Spleen (tissue), 11 donors: ENCODE data around the gene CASP8. TPM values are rescaled to one million over a fixed set of nuclear protein-coding genes. Genes with fewer than 3 reads are reported as not detected.
A peak's percentile ranks its signal among the peaks of the same experiment; 100 is the strongest.

Experiments used
- DNase-seq: peaks from one replicate; pipeline ENCODE4 v3.0.0-alpha.2; 2020
- H3K27ac ChIP-seq, 8 donors: fragments of 200-600 bp; sonication (generic) in 7 of 8; 1 replicate in 4 of 8; 2 replicates in 4 of 8; pipeline versions ENCODE4 v1.5.0 to v1.8.0; 2016 to 2021; ENCODE audit warnings: inconsistent platforms in 4 of 8, mild to moderate bottlenecking in 4 of 8, moderate library complexity in 1 of 8
- H3K27me3 ChIP-seq, 7 donors: fragments of 200-600 bp; sonication (generic) in 6 of 7; replicated peaks in 1 of 7; 1 replicate in 4 of 7; 2 replicates in 3 of 7; pipeline versions ENCODE4 v1.5.0 to v1.8.0; 2016 to 2021; ENCODE audit warnings: inconsistent platforms in 3 of 7, mild to moderate bottlenecking in 1 of 7
- H3K36me3 ChIP-seq, 6 donors: fragments of 200-600 bp; sonication (generic) in 5 of 6; 1 replicate in 4 of 6; 2 replicates in 2 of 6; pipeline versions ENCODE4 v1.5.0 to v1.8.0; 2016 to 2021; ENCODE audit warnings: inconsistent platforms in 2 of 6
- H3K4me1 ChIP-seq, 6 donors: fragments of 200-600 bp; sonication (generic) in 5 of 6; 1 replicate in 3 of 6; 2 replicates in 3 of 6; pipeline versions ENCODE4 v1.5.0 to v1.8.0; 2016 to 2021; ENCODE audit warnings: inconsistent platforms in 3 of 6
- H3K4me3 ChIP-seq, 8 donors: fragments of 200-600 bp; sonication (generic) in 7 of 8; 1 replicate in 4 of 8; 2 replicates in 4 of 8; pipeline versions ENCODE4 v1.5.0 to v1.8.0; 2016 to 2021; ENCODE audit warnings: inconsistent platforms in 4 of 8, mild to moderate bottlenecking in 4 of 8, moderate library complexity in 2 of 8
- H3K9me3 ChIP-seq, 8 donors: fragments of 200-600 bp; sonication (generic) in 7 of 8; 1 replicate in 4 of 8; 2 replicates in 4 of 8; pipeline versions ENCODE4 v1.5.0 to v1.8.0; 2016 to 2021; ENCODE audit warnings: inconsistent platforms in 4 of 8
- CTCF ChIP-seq, 11 experiments: fragments of 200-600 bp in 7 of 11; fragments of 450-650 bp in 4 of 11; sonication (generic) in 4 of 11; IDR thresholded peaks in 8 of 11; conservative IDR thresholded peaks in 3 of 11; 1 replicate in 7 of 11; 2 replicates in 4 of 11; pipeline versions ENCODE4 v1.4.0 to v1.8.0; 2016 to 2021; ENCODE audit warnings: antibody characterized with exemption in 11 of 11, inconsistent platforms in 4 of 11, mild to moderate bottlenecking in 1 of 11
- POLR2A ChIP-seq, 3 donors: fragments of 450-650 bp; IDR thresholded peaks; one replicate each; pipeline ENCODE4 v1.5.1; 2017; ENCODE audit warnings: antibody characterized with exemption in 3 of 3, mild to moderate bottlenecking in 1 of 3
- POLR2AphosphoS5 ChIP-seq, 3 donors: sonication (generic); formaldehyde crosslinking; IDR thresholded peaks; one replicate each; pipeline ENCODE4 v1.5.1; 2017; ENCODE audit warnings: antibody characterized with exemption in 3 of 3
- WGBS, 5 donors: extraction: QIAGEN DNeasy Blood & Tissue Kit in 3 of 5; methylation state at CpG; one replicate each; pipeline versions ENCODE4 v1.1.5 to v1.1.7; 2013 to 2018; 5-methylcytosine and 5-hydroxymethylcytosine counted together
- intact Hi-C: fragments of 100-400 bp; cut with DNase I; formaldehyde crosslinking; loops from one replicate; pipeline ENCODE4 v1.15.0; 2023; ENCODE audit warnings: low total_unique reads
- polyA plus RNA-seq, 3 donors: library from polyadenylated mRNA; stranded (reverse); fragments of 200-250 nt; gene quantifications; one replicate each; pipeline ENCODE4 v1.2.1, GENCODE V29; 2013
- total RNA-seq, 7 donors: library from RNA; depleted of rRNA in 3 of 7; stranded (reverse); fragments of >200 nt in 3 of 7; fragmentation: NEBNext Ultra II Directional in 4 of 7; extraction: Animal tissue kit (Norgen Biotek cat#: 25700) in 4 of 7; gene quantifications; one replicate each; pipeline versions ENCODE4 v1.1.0 to v1.2.1, GENCODE V29; 2016 to 2021
- donor health status: healthy with polysubstance abuse.
- donor health status: DM: no; HTN: no; CAD: no; lungs with moderate emphysema.
- donor health status: DM: no; HTN: no; CAD: no.
- donor health status: Bipolar disorder and iron deficiency.
- donor health status: healthy.
- donor health status: DM: no; HTN: no; CAD: no.
- donor health status: DM: yes; HTN: yes; CAD: no.

Gene CASP8
- total and polyA plus RNA-seq, 10 donors, result 20.3 to 100 (median 78.7) TPM

GRCh38 chr2:201270293-201271001 lies 10.1 kb downstream of the CASP8 start:
- 86 to 95% (median 93%) methylated on average over 9 of the region's 9 CpGs for WGBS, 5 donors

GRCh38 chr2:201271917-201272316 lies 11.6 kb downstream of the CASP8 start:
- Histone ChIP-seq H3K4me3 (no peak overlapping the region), H3K36me3 (peaks cover 3 to 100% (median 93%) of the 10 kb centered on the region in 6 donors), H3K27me3 (no peaks in the 10 kb centered on the region), H3K4me1 (peaks cover 0 to 75% (median 35%) of the 10 kb centered on the region in 6 donors), H3K9me3 (no peaks in the 10 kb centered on the region), H3K27ac (peak overlapping the region in 2 of 8 donors; percentile 31 to 58)
- TF ChIP-seq CTCF (IDR thresholded peaks at IDR 0.05 in 8 of 11, conservative IDR thresholded peaks at IDR 0.05 in 3 of 11) (no peak), POLR2AphosphoS5 (IDR thresholded peaks at IDR 0.05) (peak in 1 of 3 donors; percentile 19)
- no peak for DNase-seq
- intact Hi-C loops, result no loop called here
- WGBS, 5 donors, result 92 to 100% (median 94%) methylated on average over 2 of the region's 2 CpGs

More at GRCh38 chr2:201270293-201271001, 10.1 kb downstream of the CASP8 start:
- H3K27me3 ChIP-seq, result no peaks in the 10 kb centered on the region
- TF ChIP-seq POLR2AphosphoS5 (IDR thresholded peaks at IDR 0.05), result peak in 1 of 3 donors; percentile 4
- no peak for TF ChIP-seq CTCF (IDR thresholded peaks at IDR 0.05 in 8 of 11, conservative IDR thresholded peaks at IDR 0.05 in 3 of 11)
- peaks cover 3 to 100% (median 85%) of the 10 kb centered on the region in 6 donors for H3K36me3 ChIP-seq
- H3K4me3 ChIP-seq, result no peak overlapping the region
- no peak for DNase-seq
- no peak overlapping the region for H3K27ac ChIP-seq
- peaks cover 0 to 90% (median 48%) of the 10 kb centered on the region in 6 donors for H3K4me1 ChIP-seq
- H3K9me3 ChIP-seq, result no peaks in the 10 kb centered on the region
- intact Hi-C loops, result no loop called here

- intact Hi-C loops, result no loop called here
These were observed 13.1 kb downstream of the CASP8 start for GRCh38 chr2:201273330-201273983.

More at GRCh38 chr2:201273330-201273983, 13.1 kb downstream of the CASP8 start:
- H3K4me3 ChIP-seq, result no peak overlapping the region
- DNase-seq, result no peak
- H3K27ac ChIP-seq, result peak overlapping the region in 3 of 8 donors; percentile 24 to 40 (median 31)
- no peaks in the 10 kb centered on the region for H3K9me3 ChIP-seq
- H3K4me1 ChIP-seq, result peaks cover 0 to 72% (median 24%) of the 10 kb centered on the region in 6 donors
- peaks cover 8 to 100% (median 93%) of the 10 kb centered on the region in 6 donors for H3K36me3 ChIP-seq
- TF ChIP-seq POLR2A (IDR thresholded peaks at IDR 0.05) (no peak), CTCF (IDR thresholded peaks at IDR 0.05 in 8 of 11, conservative IDR thresholded peaks at IDR 0.05 in 3 of 11) (no peak), POLR2AphosphoS5 (IDR thresholded peaks at IDR 0.05) (no peak)
- 71 to 89% (median 80%) methylated on average over 9 of the region's 9 CpGs for WGBS, 5 donors
- no peaks in the 10 kb centered on the region for H3K27me3 ChIP-seq
